Breast epithelium (tissue), 4 donors: ENCODE data around the gene CREBZF. TPM values are rescaled to one million over a fixed set of nuclear protein-coding genes. Genes with fewer than 3 reads are reported as not detected.

Experiments used
- DNase-seq, 2 donors: peaks; one replicate each; pipeline ENCODE4 v3.0.0-alpha.2; 2019; ENCODE audit warnings: low spot score in 2 of 2
- H3K27ac ChIP-seq, 2 donors: fragments of 200-600 bp; sonication (generic) in 1 of 2; one replicate each; pipeline ENCODE4 v1.5.1; 2016 to 2019; ENCODE audit warnings: mild to moderate bottlenecking in 1 of 2
- H3K27me3 ChIP-seq, 2 donors: fragments of 200-600 bp; sonication (generic) in 1 of 2; one replicate each; pipeline versions ENCODE4 v1.5.1 to v1.6.0; 2017 to 2019; ENCODE audit warnings: control low read depth in 1 of 2, mild to moderate bottlenecking in 1 of 2
- H3K36me3 ChIP-seq: fragments of 200-600 bp; one replicate; pipeline ENCODE4 v1.5.1; 2019
- H3K4me1 ChIP-seq, 2 donors: fragments of 200-600 bp; sonication (generic); one replicate each; pipeline ENCODE4 v1.5.1; 2016 to 2019; ENCODE audit warnings: control low read depth in 1 of 2
- H3K4me3 ChIP-seq, 3 donors: fragments of 200-600 bp; sonication (generic); 1 replicate in 2 of 3; 2 replicates in 1 of 3; pipeline ENCODE4 v1.5.1; 2016 to 2019; ENCODE audit warnings: mild to moderate bottlenecking in 3 of 3, moderate library complexity in 2 of 3
- H3K9me3 ChIP-seq, 2 donors: fragments of 200-600 bp; sonication (generic) in 1 of 2; one replicate each; pipeline ENCODE4 v1.5.1; 2016 to 2019; ENCODE audit warnings: control low read depth in 1 of 2
- CTCF ChIP-seq, 3 donors: fragments of 450-650 bp; IDR thresholded peaks; one replicate each; pipeline ENCODE4 v1.5.1; 2016 to 2017; ENCODE audit warnings: antibody characterized with exemption in 3 of 3, mild to moderate bottlenecking in 3 of 3, moderate library complexity in 3 of 3
- POLR2A ChIP-seq: fragments of 450-650 bp; IDR thresholded peaks from one replicate; pipeline ENCODE4 v1.6.1; 2016; ENCODE audit warnings: antibody characterized with exemption, mild to moderate bottlenecking, moderate library complexity
- POLR2AphosphoS5 ChIP-seq, 3 donors: sonication (generic); formaldehyde crosslinking; IDR thresholded peaks; one replicate each; pipeline ENCODE4 v1.6.1; 2017; ENCODE audit warnings: antibody characterized with exemption in 3 of 3
- intact Hi-C: fragments of 100-400 bp; cut with DNase I; formaldehyde crosslinking; loops from one replicate; pipeline ENCODE4 v1.15.1; 2023; ENCODE audit warnings: low total_unique reads
- total RNA-seq, 3 donors: library from RNA; depleted of rRNA; stranded (reverse); fragments of >200 nt; gene quantifications; one replicate each; pipeline ENCODE4 v1.1.0, GENCODE V29; 2016

Gene CREBZF
- total RNA-seq, 3 donors from 2014 or later = 49.6 to 120 (median 107) TPM

- TF ChIP-seq POLR2AphosphoS5 (IDR thresholded peaks at IDR 0.05) (no peak), POLR2A (no peak), CTCF (IDR thresholded peaks at IDR 0.05) (no peak)
- intact Hi-C loops = no loop called here
- H3K36me3 ChIP-seq = no peaks in the 10 kb centered on the region
- DNase-seq = no peak
- no peaks in the 10 kb centered on the region for H3K27me3 ChIP-seq
- H3K4me3 ChIP-seq = no peak overlapping the region
- no peak overlapping the region for H3K27ac ChIP-seq
- H3K9me3 ChIP-seq = no peaks in the 10 kb centered on the region
- no peaks in the 10 kb centered on the region for H3K4me1 ChIP-seq
These were observed 30.2 kb downstream of the CREBZF start for GRCh38 chr11:85634747-85635146.

- intact Hi-C loops = no loop called here
- no peaks in the 10 kb centered on the region for H3K36me3 ChIP-seq
- peak overlapping the region; percentile 91 to 94 for H3K27ac ChIP-seq
- TF ChIP-seq POLR2A (no peak), CTCF (IDR thresholded peaks at IDR 0.05) (no peak), POLR2AphosphoS5 (IDR thresholded peaks at IDR 0.05) (no peak)
- H3K4me3 ChIP-seq = peak overlapping the region; percentile 66 to 84 (median 82)
- H3K9me3 ChIP-seq = no peaks in the 10 kb centered on the region
- no peak for DNase-seq
- peaks cover 0 to 15% of the 10 kb centered on the region in 2 donors for H3K4me1 ChIP-seq
- H3K27me3 ChIP-seq = no peaks in the 10 kb centered on the region
These were observed 36.1 kb downstream of the CREBZF start for GRCh38 chr11:85628771-85629341.

DNA sequence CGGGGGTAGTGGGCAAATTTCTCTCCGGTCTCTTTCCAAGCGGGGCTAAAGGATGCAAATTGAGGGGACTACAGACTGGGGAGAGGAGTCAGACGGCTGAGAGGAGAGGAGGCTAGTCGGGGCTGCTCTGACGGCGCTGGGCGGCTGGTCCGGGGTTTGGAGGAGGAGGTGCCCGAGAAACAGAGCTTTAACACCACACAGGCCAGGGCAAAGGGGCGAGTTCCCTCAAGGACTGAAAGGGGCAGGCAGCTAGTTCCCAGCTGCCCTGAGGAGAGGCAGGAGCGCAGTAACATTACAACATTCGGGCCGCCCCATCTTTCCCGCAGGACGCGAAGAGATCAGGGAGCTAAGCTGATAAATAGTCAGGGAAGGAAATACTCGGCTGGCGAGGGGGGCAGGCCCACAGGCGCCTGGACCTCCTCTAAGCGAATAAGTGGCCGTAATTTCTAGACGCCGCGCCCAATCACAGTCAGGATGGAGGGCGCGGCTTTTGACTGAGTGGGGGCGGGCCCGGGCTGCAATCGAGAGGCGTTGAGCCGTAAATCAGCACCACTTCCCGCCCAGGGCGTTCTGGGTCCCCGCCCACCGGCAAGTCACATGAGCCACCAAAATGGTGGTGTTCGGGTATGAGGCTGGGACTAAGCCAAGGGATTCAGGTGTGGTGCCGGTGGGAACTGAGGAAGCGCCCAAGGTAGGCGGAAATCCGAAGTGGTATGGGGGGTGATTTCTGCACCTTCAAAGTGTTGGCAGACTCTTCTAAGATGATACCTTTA lies 36.7 kb downstream of the CREBZF start, which contains the start of gene TMEM126B:
TMEM126B (plus strand) TSS at position 596 of the 773 bp plus-strand sequence; CDS start at position 611, 15 bp downstream.
- H3K27me3 ChIP-seq = no peaks in the 10 kb centered on the region
- DNase-seq = peak; percentile 98
- TF ChIP-seq POLR2A (peak; percentile 24), CTCF (IDR thresholded peaks at IDR 0.05) (no peak), POLR2AphosphoS5 (IDR thresholded peaks at IDR 0.05) (peak; percentile 87 to 88 (median 87))
- H3K4me1 ChIP-seq = peaks cover 0 to 15% of the 10 kb centered on the region in 2 donors
- no peaks in the 10 kb centered on the region for H3K36me3 ChIP-seq
- no peaks in the 10 kb centered on the region for H3K9me3 ChIP-seq
- H3K4me3 ChIP-seq = peak within 1 kb of the TSS; percentile 66 to 84 (median 82)
- H3K27ac ChIP-seq = peak within 1 kb of the TSS; percentile 91 to 94
- intact Hi-C loops = no loop called here

GRCh38 chr11:85627332-85627997 lies 37.5 kb downstream of the CREBZF start, which contains the start of gene DLG2:
Gene DLG2 (minus strand): TSS chr11:85627344.
- Histone ChIP-seq H3K4me3 (peak within 1 kb of the TSS; percentile 66 to 84 (median 82)), H3K27ac (peak within 1 kb of the TSS; percentile 91 to 94), H3K9me3 (no peaks in the 10 kb centered on the region), H3K36me3 (no peaks in the 10 kb centered on the region), H3K27me3 (no peaks in the 10 kb centered on the region), H3K4me1 (peaks cover 0 to 15% of the 10 kb centered on the region in 2 donors)
- intact Hi-C loops = no loop called here
- no peak for TF ChIP-seq POLR2AphosphoS5 (IDR thresholded peaks at IDR 0.05)
- TF ChIP-seq CTCF (IDR thresholded peaks at IDR 0.05) = no peak
- no peak for TF ChIP-seq POLR2A
- no peak for DNase-seq
